ENCODE data around the gene SUSD4. TPM values are rescaled to one million over a fixed set of nuclear protein-coding genes. Genes with fewer than 3 reads are reported as not detected.

SUSD4 gene
- total and polyA plus RNA-seq, 2 of the 4 experiments (the other 2 are of a cell fraction): 1.8 to 2.7 TPM

DNA sequence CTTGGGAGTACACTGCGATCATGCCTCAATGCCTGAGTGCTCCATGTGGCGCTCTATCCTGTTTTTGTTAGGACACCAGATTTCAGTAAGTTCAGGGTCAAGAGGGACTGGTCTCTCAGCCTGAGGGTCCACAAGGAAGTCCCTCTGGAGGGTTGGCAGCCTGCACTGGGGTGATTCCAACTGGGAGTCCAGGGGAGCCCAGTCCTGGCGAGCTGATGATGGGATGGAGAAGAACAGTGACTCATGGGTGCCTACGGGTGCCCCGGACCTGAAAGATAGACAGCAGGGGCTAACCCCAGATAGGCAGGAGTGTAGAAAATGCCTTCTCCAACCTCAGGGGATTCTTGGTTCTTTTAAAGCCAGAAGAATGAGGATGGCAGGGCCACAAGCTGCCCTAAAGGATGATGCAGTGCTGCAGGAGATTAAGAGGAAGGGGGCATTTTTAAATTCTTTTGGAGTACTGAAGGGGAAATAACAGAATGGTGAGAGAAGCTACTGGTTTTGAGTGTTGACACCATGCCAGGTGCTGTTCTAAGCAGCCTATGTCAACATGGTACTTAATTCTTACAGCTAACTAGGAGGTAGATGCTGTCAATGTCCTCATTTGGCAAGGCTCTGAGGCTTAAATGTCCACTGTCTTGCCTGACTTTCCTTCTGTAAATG, 152.5 kb downstream of the SUSD4 start:
- Histone ChIP-seq H3K9me3 (ENCODE audit: control insufficient read depth, insufficient read depth, low read length) (no peaks in the 10 kb centered on the region), H3K9ac (ENCODE audit: low read depth, low read length) (no peak overlapping the region), H2AK9ac (replicated peaks; ENCODE audit: low read depth, low read length, poor library complexity) (no peak overlapping the region), H2AFZ (replicated peaks; ENCODE audit: low read length, poor library complexity) (no peak overlapping the region), H4K91ac (ENCODE audit: insufficient read depth, low read depth, low read length) (no peak overlapping the region), H3K27me3 (ENCODE audit: control insufficient read depth, insufficient read depth, low read length) (peaks cover 15% of the 10 kb centered on the region), H3K18ac (ENCODE audit: low read depth, low read length) (no peak overlapping the region), H4K8ac (ENCODE audit: low read depth in 2 of 2, low read length in 2 of 2) (no peak overlapping the region), H2BK120ac (ENCODE audit: low read depth, low read length) (no peak overlapping the region), H2BK20ac (ENCODE audit: low read depth, low read length) (no peak overlapping the region), H3K4ac (ENCODE audit: low read depth, low read length) (no peak overlapping the region), H2BK5ac (ENCODE audit: low read depth, low read length, poor library complexity, severe bottlenecking) (no peak overlapping the region), H3K9me1 (ENCODE audit: insufficient read depth, low read length) (no peaks in the 10 kb centered on the region), H3K23ac (ENCODE audit: low read depth, low read length) (no peak overlapping the region), H3K4me3 (ENCODE audit: insufficient read depth, low read depth, low read length) (no peak overlapping the region), H3K27ac (ENCODE audit: insufficient read depth, low read length) (no peak overlapping the region), H2AK5ac (ENCODE audit: low read depth, low read length) (no peak overlapping the region), H3K4me1 (ENCODE audit: control insufficient read depth, insufficient read depth, low read length) (no peaks in the 10 kb centered on the region), H3K4me2 (ENCODE audit: low read depth, low read length) (no peak overlapping the region), H3K79me1 (ENCODE audit: low read depth in 1 of 2, low read length in 2 of 2) (no peaks in the 10 kb centered on the region), H2BK15ac (ENCODE audit: low read depth, low read length) (no peak overlapping the region), H3K14ac (replicated peaks; ENCODE audit: low read depth, low read length) (no peak overlapping the region), H3K56ac (ENCODE audit: extremely low read depth, insufficient read depth, low read length) (no peak overlapping the region; the same call in 1 of the 2 replicates), H3K36me3 (ENCODE audit: control insufficient read depth, insufficient read depth, low read length) (no peaks in the 10 kb centered on the region), H4K5ac (ENCODE audit: low read depth, low read length) (no peak overlapping the region), H4K20me1 (ENCODE audit: insufficient read depth, low read length) (no peaks in the 10 kb centered on the region)
- DNase-seq (no peak), ATAC-seq (ENCODE audit: low read depth) (no peak)
- dilution Hi-C loops (cut with HindIII; ENCODE audit: low sequenced_read_pairs, unreplicated experiment): no loop called here
- POLR2A ChIA-PET (ENCODE audit: unreplicated experiment): no interaction called here
- in situ Hi-C loops (cut with MboI; ENCODE audit: low sequenced_read_pairs): no loop called here
- BruUV-seq (replicated peaks): no TSS peak
- CTCF ChIA-PET: no interaction called here
- 100% methylated on average over 2 of the region's 5 CpGs; no CpG with 5 or more reads in 1 of the 2 experiments for WGBS, 2 experiments (ENCODE audit: extremely low coverage in 2 of 2, insufficient read length in 1 of 2)
- no peak for TF ChIP-seq SMC3 (IDR thresholded peaks at IDR 0.05; ENCODE audit: low read depth, low read length)
- TF ChIP-seq MAZ (IDR thresholded peaks at IDR 0.05; ENCODE audit: borderline replicate concordance, low read depth, low read length): no peak
- TF ChIP-seq CHD1 (IDR thresholded peaks at IDR 0.05; ENCODE audit: low read depth, low read length): no peak
- no peak for TF ChIP-seq MAFK (IDR thresholded peaks at IDR 0.05; ENCODE audit: low read depth, low read length)
- TF ChIP-seq, protein P1, sequence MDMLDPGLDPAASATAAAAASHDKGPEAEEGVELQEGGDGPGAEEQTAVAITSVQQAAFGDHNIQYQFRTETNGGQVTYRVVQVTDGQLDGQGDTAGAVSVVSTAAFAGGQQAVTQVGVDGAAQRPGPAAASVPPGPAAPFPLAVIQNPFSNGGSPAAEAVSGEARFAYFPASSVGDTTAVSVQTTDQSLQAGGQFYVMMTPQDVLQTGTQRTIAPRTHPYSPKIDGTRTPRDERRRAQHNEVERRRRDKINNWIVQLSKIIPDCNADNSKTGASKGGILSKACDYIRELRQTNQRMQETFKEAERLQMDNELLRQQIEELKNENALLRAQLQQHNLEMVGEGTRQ (IDR thresholded peaks at IDR 0.05; ENCODE audit: low read depth, low read length): no peak
- no peak for TF ChIP-seq MXI1 (IDR thresholded peaks at IDR 0.05; ENCODE audit: borderline replicate concordance, low read depth, low read length)
- no peak for TF ChIP-seq RCOR1 (IDR thresholded peaks at IDR 0.05; ENCODE audit: insufficient replicate concordance, low read length)
- TF ChIP-seq, protein P2, sequence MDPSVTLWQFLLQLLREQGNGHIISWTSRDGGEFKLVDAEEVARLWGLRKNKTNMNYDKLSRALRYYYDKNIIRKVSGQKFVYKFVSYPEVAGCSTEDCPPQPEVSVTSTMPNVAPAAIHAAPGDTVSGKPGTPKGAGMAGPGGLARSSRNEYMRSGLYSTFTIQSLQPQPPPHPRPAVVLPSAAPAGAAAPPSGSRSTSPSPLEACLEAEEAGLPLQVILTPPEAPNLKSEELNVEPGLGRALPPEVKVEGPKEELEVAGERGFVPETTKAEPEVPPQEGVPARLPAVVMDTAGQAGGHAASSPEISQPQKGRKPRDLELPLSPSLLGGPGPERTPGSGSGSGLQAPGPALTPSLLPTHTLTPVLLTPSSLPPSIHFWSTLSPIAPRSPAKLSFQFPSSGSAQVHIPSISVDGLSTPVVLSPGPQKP (IDR thresholded peaks at IDR 0.05; ENCODE audit: borderline replicate concordance, low read depth, low read length): no peak
- TF ChIP-seq FOS (IDR thresholded peaks at IDR 0.05; ENCODE audit: low read depth, low read length): no peak
- TF ChIP-seq RFX5 (IDR thresholded peaks at IDR 0.05; ENCODE audit: low read depth, low read length): no peak
- no peak for TF ChIP-seq NFE2L2 (IDR thresholded peaks at IDR 0.05; ENCODE audit: low read depth, low read length)
- no peak for TF ChIP-seq RAD21 (IDR thresholded peaks at IDR 0.05; ENCODE audit: low read length)
- TF ChIP-seq CEBPB (IDR thresholded peaks at IDR 0.05; ENCODE audit: low read depth, low read length): no peak
- no peak for TF ChIP-seq BHLHE40 (IDR thresholded peaks at IDR 0.05; ENCODE audit: low read depth, low read length)
- TF ChIP-seq, protein P3, sequence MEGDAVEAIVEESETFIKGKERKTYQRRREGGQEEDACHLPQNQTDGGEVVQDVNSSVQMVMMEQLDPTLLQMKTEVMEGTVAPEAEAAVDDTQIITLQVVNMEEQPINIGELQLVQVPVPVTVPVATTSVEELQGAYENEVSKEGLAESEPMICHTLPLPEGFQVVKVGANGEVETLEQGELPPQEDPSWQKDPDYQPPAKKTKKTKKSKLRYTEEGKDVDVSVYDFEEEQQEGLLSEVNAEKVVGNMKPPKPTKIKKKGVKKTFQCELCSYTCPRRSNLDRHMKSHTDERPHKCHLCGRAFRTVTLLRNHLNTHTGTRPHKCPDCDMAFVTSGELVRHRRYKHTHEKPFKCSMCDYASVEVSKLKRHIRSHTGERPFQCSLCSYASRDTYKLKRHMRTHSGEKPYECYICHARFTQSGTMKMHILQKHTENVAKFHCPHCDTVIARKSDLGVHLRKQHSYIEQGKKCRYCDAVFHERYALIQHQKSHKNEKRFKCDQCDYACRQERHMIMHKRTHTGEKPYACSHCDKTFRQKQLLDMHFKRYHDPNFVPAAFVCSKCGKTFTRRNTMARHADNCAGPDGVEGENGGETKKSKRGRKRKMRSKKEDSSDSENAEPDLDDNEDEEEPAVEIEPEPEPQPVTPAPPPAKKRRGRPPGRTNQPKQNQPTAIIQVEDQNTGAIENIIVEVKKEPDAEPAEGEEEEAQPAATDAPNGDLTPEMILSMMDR (conservative IDR thresholded peaks at IDR 0.05; ENCODE audit: low read depth, low read length): no peak
- intact Hi-C loops (cut with micrococcal nuclease): no loop called here
